ENCODE data around the gene ADCY3. TPM values are rescaled to one million over a fixed set of nuclear protein-coding genes. Genes with fewer than 3 reads are reported as not detected.

ADCY3 gene
- total and polyA plus RNA-seq, 10 of the 15 experiments (the other 5 are each of a cell fraction or from before 2014, with no cell fraction given): 2.8 to 102 (median 50.4) TPM

- TF ChIP-seq RELA (IDR thresholded peaks at IDR 0.05; ENCODE audit: borderline replicate concordance, partially characterized antibody): no peak
- TF ChIP-seq GABPA (IDR thresholded peaks at IDR 0.05; ENCODE audit: low read depth): no peak
- no peak for TF ChIP-seq TCF12 (IDR thresholded peaks at IDR 0.05; ENCODE audit: low read depth, low read length)
- TF ChIP-seq IRF4 (IDR thresholded peaks at IDR 0.05; ENCODE audit: low read depth, low read length): no peak
- TF ChIP-seq E2F8 (IDR thresholded peaks at IDR 0.05; ENCODE audit: low read depth, partially characterized antibody): no peak
- TF ChIP-seq POU2F2 (IDR thresholded peaks at IDR 0.05; ENCODE audit: borderline replicate concordance, low read depth, low read length): no peak
- TF ChIP-seq SIN3A (IDR thresholded peaks at IDR 0.05; ENCODE audit: low read depth, low read length): no peak
- no peak for TF ChIP-seq ZNF384 (IDR thresholded peaks at IDR 0.05; ENCODE audit: borderline replicate concordance, low read depth, low read length)
- TF ChIP-seq CBX5 (IDR thresholded peaks at IDR 0.05; ENCODE audit: low read depth): no peak
Observed at GRCh38 chr2:24771764-24772586, 148.1 kb downstream of the ADCY3 start (continued).

DNA sequence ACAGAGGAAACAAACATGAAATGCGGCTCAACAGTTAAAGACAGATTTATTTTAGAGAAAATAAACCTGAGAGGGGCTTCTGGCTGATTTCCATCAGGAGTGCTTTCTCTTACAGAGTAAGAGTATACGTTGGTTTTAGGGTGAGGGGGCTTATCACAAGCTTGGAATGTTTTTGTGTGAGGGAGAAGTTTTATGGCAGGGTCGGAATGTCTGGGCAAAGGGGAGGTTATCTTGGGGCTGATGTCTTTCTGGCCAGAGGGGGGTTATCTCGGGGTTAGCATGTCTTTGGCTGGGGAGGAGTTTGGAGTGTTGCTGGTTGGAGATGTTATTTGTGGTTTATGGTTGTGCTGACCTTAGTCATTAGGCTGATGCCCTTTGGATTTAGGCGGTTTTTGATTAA lies 149.0 kb downstream of the ADCY3 start:
- Histone ChIP-seq H3K79me2 (ENCODE audit: control insufficient read depth, insufficient read depth, low read length) (no peaks in the 10 kb centered on the region), H3K9ac (ENCODE audit: control insufficient read depth, insufficient read depth, low read length) (no peak overlapping the region), H3K27me3 (replicated peaks in 1 of 2; ENCODE audit: control insufficient read depth in 2 of 2, insufficient read depth in 2 of 2, low read length in 1 of 2) (no peaks in the 10 kb centered on the region), H3K4me3 (no peak overlapping the region), H4K20me1 (ENCODE audit: control insufficient read depth, insufficient read depth) (no peaks in the 10 kb centered on the region), H3K27ac (ENCODE audit: control insufficient read depth, insufficient read depth) (no peak overlapping the region), H3K4me1 (ENCODE audit: control insufficient read depth, insufficient read depth, low read length) (0 out of 2 replicates have a peak, but pooled peaks cover 6% of the 10 kb centered on the region), H2AFZ (ENCODE audit: control insufficient read depth, low read depth, low read length) (no peak overlapping the region), H3K4me2 (ENCODE audit: control insufficient read depth, insufficient read depth) (no peak overlapping the region), H3K36me3 (ENCODE audit: control insufficient read depth in 2 of 2, insufficient read depth in 2 of 2, low read length in 1 of 2) (peaks cover 2 to 8% of the 10 kb centered on the region in 2 experiments; a peak in 2 of 4 replicates), H3K9me3 (replicated peaks; ENCODE audit: control insufficient read depth, insufficient read depth, low read length) (no peaks in the 10 kb centered on the region)
- WGBS (ENCODE audit: insufficient coverage, insufficient replicate concordance, low lambda C conversion rate, missing lambda C conversion rate): 93% methylated on average over 5 of the region's 5 CpGs
- ATAC-seq: no peak
- RAD21 ChIA-PET (ENCODE audit: unreplicated experiment): no interaction called here
- no peak for FAIRE-seq
- POLR2A ChIA-PET: no interaction called here
- BruUV-seq (replicated peaks): no TSS peak
- SMC1A ChIA-PET (ENCODE audit: uncharacterized antibody, unreplicated experiment): interaction anchor here (0.9 kb wide), 1 partner anchor 9 kb away, joined by 3 read pairs; no protein-coding TSS in a partner anchor
- in situ Hi-C loops (cut with MboI) (no loop called here), intact Hi-C loops (cut with micrococcal nuclease; ENCODE audit: unreplicated experiment) (no loop called here)
- CTCF ChIA-PET: no interaction called here
- DNase-seq (ENCODE audit: low read depth, low spot score): no peak
- TF ChIP-seq, protein P1, sequence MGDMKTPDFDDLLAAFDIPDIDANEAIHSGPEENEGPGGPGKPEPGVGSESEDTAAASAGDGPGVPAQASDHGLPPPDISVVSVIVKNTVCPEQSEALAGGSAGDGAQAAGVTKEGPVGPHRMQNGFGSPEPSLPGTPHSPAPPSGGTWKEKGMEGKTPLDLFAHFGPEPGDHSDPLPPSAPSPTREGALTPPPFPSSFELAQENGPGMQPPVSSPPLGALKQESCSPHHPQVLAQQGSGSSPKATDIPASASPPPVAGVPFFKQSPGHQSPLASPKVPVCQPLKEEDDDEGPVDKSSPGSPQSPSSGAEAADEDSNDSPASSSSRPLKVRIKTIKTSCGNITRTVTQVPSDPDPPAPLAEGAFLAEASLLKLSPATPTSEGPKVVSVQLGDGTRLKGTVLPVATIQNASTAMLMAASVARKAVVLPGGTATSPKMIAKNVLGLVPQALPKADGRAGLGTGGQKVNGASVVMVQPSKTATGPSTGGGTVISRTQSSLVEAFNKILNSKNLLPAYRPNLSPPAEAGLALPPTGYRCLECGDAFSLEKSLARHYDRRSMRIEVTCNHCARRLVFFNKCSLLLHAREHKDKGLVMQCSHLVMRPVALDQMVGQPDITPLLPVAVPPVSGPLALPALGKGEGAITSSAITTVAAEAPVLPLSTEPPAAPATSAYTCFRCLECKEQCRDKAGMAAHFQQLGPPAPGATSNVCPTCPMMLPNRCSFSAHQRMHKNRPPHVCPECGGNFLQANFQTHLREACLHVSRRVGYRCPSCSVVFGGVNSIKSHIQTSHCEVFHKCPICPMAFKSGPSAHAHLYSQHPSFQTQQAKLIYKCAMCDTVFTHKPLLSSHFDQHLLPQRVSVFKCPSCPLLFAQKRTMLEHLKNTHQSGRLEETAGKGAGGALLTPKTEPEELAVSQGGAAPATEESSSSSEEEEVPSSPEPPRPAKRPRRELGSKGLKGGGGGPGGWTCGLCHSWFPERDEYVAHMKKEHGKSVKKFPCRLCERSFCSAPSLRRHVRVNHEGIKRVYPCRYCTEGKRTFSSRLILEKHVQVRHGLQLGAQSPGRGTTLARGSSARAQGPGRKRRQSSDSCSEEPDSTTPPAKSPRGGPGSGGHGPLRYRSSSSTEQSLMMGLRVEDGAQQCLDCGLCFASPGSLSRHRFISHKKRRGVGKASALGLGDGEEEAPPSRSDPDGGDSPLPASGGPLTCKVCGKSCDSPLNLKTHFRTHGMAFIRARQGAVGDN (IDR thresholded peaks at IDR 0.05): no peak
- TF ChIP-seq PML (IDR thresholded peaks at IDR 0.05; ENCODE audit: low read length): no peak
- no peak for TF ChIP-seq MXI1 (IDR thresholded peaks at IDR 0.05; ENCODE audit: low read depth, low read length)
- TF ChIP-seq JUND (IDR thresholded peaks at IDR 0.05; ENCODE audit: low read depth, low read length): no peak
- no peak for TF ChIP-seq MEF2B (IDR thresholded peaks at IDR 0.05; ENCODE audit: partially characterized antibody, poor library complexity, severe bottlenecking)
- no peak for TF ChIP-seq GABPA (IDR thresholded peaks at IDR 0.05; ENCODE audit: low read depth)
- no peak for TF ChIP-seq BACH1 (IDR thresholded peaks at IDR 0.05; ENCODE audit: borderline replicate concordance)
- TF ChIP-seq ZZZ3 (IDR thresholded peaks at IDR 0.05; ENCODE audit: control insufficient read depth, insufficient read length, low read depth): no peak
- TF ChIP-seq CREM (IDR thresholded peaks at IDR 0.05; ENCODE audit: low read depth): no peak
